NCI-H82 (cell line): ENCODE results near the gene HDAC5.
"Not testable (repeated sequence)": the region's sequence is repeated elsewhere in the genome, so short reads cannot be mapped to it uniquely, and the experiment has no call there.

Source experiments
- DNase-seq: peaks from one replicate; lab custom pipeline; 2025; lab: John Stamatoyannopoulos, UW

HDAC5 gene

GRCh38 chr17:44123356-44124117, at the start of gene HDAC5:
HDAC5 (minus strand) TSS chr17:44123641; CDS start chr17:44117515, 6,126 bp downstream.
- peak; percentile 98 for DNase-seq

GRCh38 chr17:44171931-44172455, 48.6 kb upstream of the HDAC5 start:
- no peak for DNase-seq

- peak; percentile 58 for DNase-seq
Measured at GRCh38 chr17:44170499-44171201, 47.2 kb upstream of the HDAC5 start, which contains the start of gene ASB16. ASB16 (plus strand) TSS chr17:44170704; CDS start chr17:44170790, 86 bp downstream.

GRCh38 chr17:44170135-44170498, 46.7 kb upstream of the HDAC5 start:
- no peak for DNase-seq

- no peak for DNase-seq
Measured at GRCh38 chr17:44167181-44167861, 43.9 kb upstream of the HDAC5 start.

GRCh38 chr17:44164476-44164875, 41.0 kb upstream of the HDAC5 start:
- DNase-seq, result no peak

GRCh38 chr17:44159519-44160210, 36.2 kb upstream of the HDAC5 start:
- no peak for DNase-seq

GRCh38 chr17:44155488-44155887, 32.0 kb upstream of the HDAC5 start:
- DNase-seq, result peak; percentile 29

GRCh38 chr17:44152875-44153274, 29.4 kb upstream of the HDAC5 start:
- DNase-seq, result no peak

- no peak for DNase-seq
Measured at GRCh38 chr17:44149750-44150329, 26.4 kb upstream of the HDAC5 start.

- DNase-seq, result not testable (repeated sequence)
Measured at GRCh38 chr17:44149066-44149465, 25.6 kb upstream of the HDAC5 start.

GRCh38 chr17:44147812-44148211, 24.4 kb upstream of the HDAC5 start:
- DNase-seq, result no peak

- DNase-seq, result no peak
Measured at GRCh38 chr17:44146375-44147346, 23.2 kb upstream of the HDAC5 start.

- DNase-seq, result no peak
Measured at GRCh38 chr17:44144966-44145739, 21.7 kb upstream of the HDAC5 start.

- not testable (repeated sequence) for DNase-seq
Measured at GRCh38 chr17:44143921-44144320, 20.5 kb upstream of the HDAC5 start.

- DNase-seq, result peak; percentile 79
Measured at GRCh38 chr17:44137891-44138709, 14.7 kb upstream of the HDAC5 start.

GRCh38 chr17:44134752-44135568, 11.5 kb upstream of the HDAC5 start:
- no peak for DNase-seq
